GM19043 (cell line): ENCODE data around the gene TRIP11.

Experiments used
- ATAC-seq: cut with Tn5 transposase; IDR thresholded peaks from one replicate; pipeline ENCODE4 v1.9.1; 2021; ENCODE audit warnings: low read depth; ENCODE audit not compliant: unreplicated experiment

Gene TRIP11

GRCh38 chr14:91926131-91926890 is 113.5 kb downstream of the TRIP11 start:
- no peak for ATAC-seq

DNA sequence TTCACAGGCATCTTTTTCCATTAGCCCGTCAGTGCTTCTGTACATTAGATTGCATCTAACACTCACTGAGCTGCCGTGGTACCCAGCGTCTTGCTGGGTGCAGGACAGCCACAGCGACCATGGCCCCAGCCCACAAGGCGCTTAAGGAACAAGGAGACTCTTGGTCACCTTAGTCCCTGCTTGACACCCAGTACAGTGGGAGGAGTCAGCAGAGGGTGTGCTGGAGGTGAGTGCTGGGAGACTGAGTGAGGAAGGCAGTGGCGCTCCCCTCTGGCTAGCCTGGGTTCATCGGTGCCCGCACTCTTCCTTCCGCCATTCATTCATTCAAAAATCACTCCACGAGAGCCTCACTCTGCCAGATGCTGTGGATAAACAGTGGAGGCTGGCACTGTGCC is 114.1 kb downstream of the TRIP11 start:
- no peak for ATAC-seq

- no peak for ATAC-seq
Observed at GRCh38 chr14:91925001-91925726, 114.7 kb downstream of the TRIP11 start.

- no peak for ATAC-seq
Observed at GRCh38 chr14:91920526-91920925, 119.3 kb downstream of the TRIP11 start.

GRCh38 chr14:91919814-91920213 is 120.0 kb downstream of the TRIP11 start:
- no peak for ATAC-seq

DNA sequence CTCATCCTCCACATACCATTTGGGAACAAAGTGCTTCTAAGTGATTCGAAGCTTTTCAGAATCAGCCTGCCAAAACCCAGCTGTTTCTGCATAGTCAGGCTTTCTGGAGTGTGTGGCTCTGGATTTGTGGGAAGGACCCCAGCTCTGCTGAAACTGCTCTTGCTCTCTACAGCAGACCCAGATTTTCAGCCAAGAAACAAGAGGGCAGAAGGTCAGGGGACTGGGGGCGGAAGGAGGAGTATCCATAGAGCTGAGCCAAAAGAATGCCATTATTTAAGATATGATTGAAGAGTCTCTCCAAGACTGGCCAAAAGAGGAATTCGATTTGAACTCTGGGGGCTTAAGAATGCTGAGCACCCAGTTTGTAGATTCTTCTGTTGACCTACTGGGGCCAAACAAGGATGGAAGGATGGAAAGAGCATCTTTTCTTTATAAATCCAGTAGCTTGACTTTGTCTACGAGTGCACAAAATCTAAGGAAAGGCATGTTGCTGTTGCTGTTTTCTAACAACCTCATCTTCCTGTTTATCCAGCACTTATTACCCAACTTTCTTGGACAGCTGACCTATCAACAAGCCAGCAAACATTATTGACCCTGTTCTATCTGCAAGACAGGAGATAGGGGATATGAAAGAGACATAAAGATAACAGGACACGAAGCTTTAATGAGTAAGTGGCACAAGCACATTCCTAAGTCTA is 121.5 kb downstream of the TRIP11 start:
- no peak for ATAC-seq
